HG03135 (cell line): ENCODE data around the gene TPD52L3.

Experiments used
- ATAC-seq: cut with Tn5 transposase; IDR thresholded peaks from one replicate; pipeline ENCODE4 v1.9.1; 2021; ENCODE audit warnings: mild to moderate bottlenecking, moderate library complexity; ENCODE audit not compliant: unreplicated experiment

The TPD52L3 gene

GRCh38 chr9:6328103-6328502, at the start of gene TPD52L3:
Gene TPD52L3 (plus strand): TSS chr9:6328375. CDS start chr9:6328596, 221 bp downstream.
- no peak for ATAC-seq

- ATAC-seq = no peak
These were observed 26.3 kb upstream of the TPD52L3 start for GRCh38 chr9:6301858-6302257.

- no peak for ATAC-seq
These were observed 25.8 kb upstream of the TPD52L3 start for GRCh38 chr9:6302417-6302816.

GRCh38 chr9:6304232-6304631, 23.9 kb upstream of the TPD52L3 start:
- no peak for ATAC-seq

- no peak for ATAC-seq
These were observed 22.1 kb upstream of the TPD52L3 start for GRCh38 chr9:6305954-6306563.

- no peak for ATAC-seq
These were observed 20.6 kb upstream of the TPD52L3 start for GRCh38 chr9:6307551-6308096.

- ATAC-seq = no peak
These were observed 2.9 kb downstream of the TPD52L3 start for GRCh38 chr9:6330958-6331634.

GRCh38 chr9:6334305-6334704, 6.1 kb downstream of the TPD52L3 start:
- no peak for ATAC-seq

- no peak for ATAC-seq
These were observed 20.6 kb downstream of the TPD52L3 start for GRCh38 chr9:6348766-6349165.

GRCh38 chr9:6351737-6352136, 23.6 kb downstream of the TPD52L3 start:
- ATAC-seq = no peak

- peak; percentile 75 for ATAC-seq
These were observed 26.0 kb downstream of the TPD52L3 start for GRCh38 chr9:6354072-6354686.

- no peak for ATAC-seq
These were observed 27.6 kb downstream of the TPD52L3 start for GRCh38 chr9:6355728-6356127.

- no peak for ATAC-seq
These were observed 28.3 kb downstream of the TPD52L3 start for GRCh38 chr9:6356441-6356840.

GRCh38 chr9:6356904-6357303, 28.7 kb downstream of the TPD52L3 start:
- no peak for ATAC-seq

GRCh38 chr9:6367128-6367890, 39.1 kb downstream of the TPD52L3 start:
- no peak for ATAC-seq

GRCh38 chr9:6368831-6369230, 40.7 kb downstream of the TPD52L3 start:
- no peak for ATAC-seq
